Bronchial epithelial cell (primary cell): ENCODE results near the gene PLD5. TPM values are rescaled to one million over a fixed set of nuclear protein-coding genes. Genes with fewer than 3 reads are reported as not detected.

ENCODE experiments used
- DNase-seq: peaks from one replicate; pipeline ENCODE4 v3.0.0-alpha.2; 2010; ENCODE audit warnings: low read depth
- FAIRE-seq: peaks from 2 replicates; lab custom pipeline; 2011; peaks lifted over from hg19 to GRCh38; lab: Jason Lieb, UNC
- H3K27me3 ChIP-seq: 2 replicates; pipeline ENCODE4 v1.5.1; 2011; ENCODE audit warnings: low read length; ENCODE audit not compliant: control insufficient read depth, insufficient read depth
- H3K36me3 ChIP-seq: 2 replicates; pipeline ENCODE4 v1.5.1; 2011; ENCODE audit warnings: low read length; ENCODE audit not compliant: control insufficient read depth, insufficient read depth
- H3K4me3 ChIP-seq: 2 replicates; pipeline ENCODE4 v1.5.1; 2011; ENCODE audit warnings: mild to moderate bottlenecking, low read depth, low read length, control low read depth
- total RNA-seq: library from RNA; depleted of rRNA; stranded (reverse); fragments of >200 nt; gene quantifications from 2 replicates; pipeline ENCODE4 v1.2.1, GENCODE V29; 2014
- TF ChIP-seq, protein P1 (sequence below): IDR thresholded peaks from 2 replicates; pipeline ENCODE4 v1.5.1; 2011; ENCODE audit warnings: mild to moderate bottlenecking, moderate library complexity, low read length, control low read depth, inconsistent platforms; ENCODE audit not compliant: insufficient read depth, severe bottlenecking

Gene PLD5
- total RNA-seq, 1 donor from 2014 or later, result under 0.01 TPM

DNA sequence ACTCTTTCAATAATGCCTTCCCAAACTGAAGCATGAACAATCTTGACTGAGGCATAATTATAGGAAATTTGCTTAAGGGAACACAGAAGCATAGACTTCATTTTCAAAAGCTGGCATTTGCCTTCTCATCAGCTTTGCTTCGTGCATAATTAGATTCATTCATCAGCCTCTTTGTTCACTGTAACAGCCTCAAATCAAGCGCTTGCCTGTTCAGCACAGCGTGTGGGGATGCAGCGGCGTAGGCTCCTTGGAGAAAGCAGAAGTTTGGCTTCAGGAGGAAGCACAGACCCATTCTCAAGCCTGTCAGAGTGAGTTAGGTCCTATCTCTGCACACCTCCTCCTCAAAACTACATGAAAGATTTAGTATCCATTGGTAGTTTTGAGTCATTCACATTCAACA is 279.2 kb downstream of the PLD5 start:
- DNase-seq, result no peak
- no peak for FAIRE-seq
- Histone ChIP-seq H3K4me3 (no peak overlapping the region), H3K36me3 (no peaks in the 10 kb centered on the region), H3K27me3 (no peaks in the 10 kb centered on the region)
- TF ChIP-seq, protein P1, sequence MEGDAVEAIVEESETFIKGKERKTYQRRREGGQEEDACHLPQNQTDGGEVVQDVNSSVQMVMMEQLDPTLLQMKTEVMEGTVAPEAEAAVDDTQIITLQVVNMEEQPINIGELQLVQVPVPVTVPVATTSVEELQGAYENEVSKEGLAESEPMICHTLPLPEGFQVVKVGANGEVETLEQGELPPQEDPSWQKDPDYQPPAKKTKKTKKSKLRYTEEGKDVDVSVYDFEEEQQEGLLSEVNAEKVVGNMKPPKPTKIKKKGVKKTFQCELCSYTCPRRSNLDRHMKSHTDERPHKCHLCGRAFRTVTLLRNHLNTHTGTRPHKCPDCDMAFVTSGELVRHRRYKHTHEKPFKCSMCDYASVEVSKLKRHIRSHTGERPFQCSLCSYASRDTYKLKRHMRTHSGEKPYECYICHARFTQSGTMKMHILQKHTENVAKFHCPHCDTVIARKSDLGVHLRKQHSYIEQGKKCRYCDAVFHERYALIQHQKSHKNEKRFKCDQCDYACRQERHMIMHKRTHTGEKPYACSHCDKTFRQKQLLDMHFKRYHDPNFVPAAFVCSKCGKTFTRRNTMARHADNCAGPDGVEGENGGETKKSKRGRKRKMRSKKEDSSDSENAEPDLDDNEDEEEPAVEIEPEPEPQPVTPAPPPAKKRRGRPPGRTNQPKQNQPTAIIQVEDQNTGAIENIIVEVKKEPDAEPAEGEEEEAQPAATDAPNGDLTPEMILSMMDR, result no peak

DNA sequence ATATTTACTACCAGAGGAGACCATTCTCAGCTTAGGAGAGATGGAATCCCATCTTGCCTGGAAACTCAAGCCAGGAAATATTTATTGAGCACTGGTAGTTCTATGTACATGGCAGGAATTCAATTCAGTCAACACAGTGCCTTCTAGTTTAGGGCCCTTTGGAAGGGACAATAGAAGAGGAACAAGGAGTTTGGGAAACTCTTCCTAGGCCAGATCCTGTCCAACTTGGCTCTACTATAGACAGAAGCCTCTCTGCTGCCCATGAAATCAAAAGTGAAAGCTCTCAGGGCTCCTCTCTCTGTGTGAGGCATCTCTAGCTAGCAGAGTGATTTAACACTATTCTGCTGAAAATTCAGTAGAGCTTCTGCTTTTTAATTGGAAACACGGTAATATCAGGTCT is 281.0 kb downstream of the PLD5 start:
- no peaks in the 10 kb centered on the region for H3K27me3 ChIP-seq
- H3K36me3 ChIP-seq, result no peaks in the 10 kb centered on the region
- DNase-seq (no peak), FAIRE-seq (no peak)
- TF ChIP-seq, protein P1, result no peak
- no peak overlapping the region for H3K4me3 ChIP-seq

DNA sequence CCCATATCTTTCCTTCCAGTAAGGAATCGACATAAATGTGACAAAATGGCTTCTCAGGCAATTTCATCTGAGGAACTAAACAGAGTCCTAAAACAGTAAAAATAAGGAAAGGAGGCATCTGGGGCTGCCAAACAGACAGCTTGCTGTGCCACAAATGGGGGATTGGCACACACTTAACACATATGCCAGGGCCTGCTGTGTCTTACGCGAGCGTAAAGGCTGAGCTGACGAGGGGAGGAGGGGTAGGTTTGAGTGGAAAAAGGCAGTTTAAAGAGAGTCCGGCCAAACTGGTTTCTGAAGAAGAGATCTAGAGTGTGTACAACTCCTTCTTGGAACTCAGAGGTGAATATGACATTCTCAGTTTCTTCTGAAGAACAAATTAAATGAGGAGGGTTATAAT is 281.5 kb downstream of the PLD5 start:
- TF ChIP-seq, protein P1, result no peak
- Histone ChIP-seq H3K27me3 (no peaks in the 10 kb centered on the region), H3K4me3 (no peak overlapping the region), H3K36me3 (no peaks in the 10 kb centered on the region)
- FAIRE-seq (no peak), DNase-seq (no peak)

DNA sequence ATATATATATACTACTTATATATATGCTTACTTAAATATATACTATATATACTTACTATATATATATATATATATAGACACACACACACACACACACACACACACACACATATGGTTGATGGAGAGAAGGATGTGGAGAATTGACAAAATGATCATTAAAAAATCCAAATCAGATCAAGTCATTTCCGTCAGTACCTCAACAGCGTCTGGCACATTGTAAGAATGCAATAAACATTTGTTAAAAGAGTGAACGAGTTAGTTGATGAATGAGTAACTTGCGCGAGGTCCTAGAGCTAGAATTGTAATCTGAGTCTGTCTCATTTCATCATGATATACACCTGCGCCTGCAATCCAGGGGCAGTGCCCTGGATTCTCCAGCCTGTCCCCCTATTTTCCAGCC is 282.6 kb downstream of the PLD5 start:
- no peak for DNase-seq
- Histone ChIP-seq H3K4me3 (no peak overlapping the region), H3K36me3 (no peaks in the 10 kb centered on the region), H3K27me3 (no peaks in the 10 kb centered on the region)
- TF ChIP-seq, protein P1, result no peak
- FAIRE-seq, result no peak

DNA sequence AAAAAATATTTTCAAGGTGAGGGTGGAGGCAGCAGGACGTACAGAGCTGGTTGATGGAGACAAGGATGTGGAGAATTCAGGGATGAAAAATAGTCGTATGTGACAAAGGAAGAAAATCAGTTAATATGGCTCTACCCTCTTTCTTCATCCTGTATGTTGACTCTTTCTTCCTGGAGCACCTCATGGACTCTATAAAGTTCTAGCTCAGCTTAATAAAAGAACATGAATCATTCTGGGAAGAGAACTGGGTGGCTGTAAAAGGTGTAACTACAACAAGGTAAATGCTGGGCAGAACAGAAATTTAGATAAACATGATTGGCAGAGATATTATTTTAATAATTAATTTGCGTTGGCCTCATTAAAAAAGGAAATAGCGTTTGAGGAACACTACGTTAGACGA is 283.8 kb downstream of the PLD5 start:
- DNase-seq, result no peak
- no peak overlapping the region for H3K4me3 ChIP-seq
- no peaks in the 10 kb centered on the region for H3K27me3 ChIP-seq
- no peaks in the 10 kb centered on the region for H3K36me3 ChIP-seq
- TF ChIP-seq, protein P1, result no peak
- no peak for FAIRE-seq

DNA sequence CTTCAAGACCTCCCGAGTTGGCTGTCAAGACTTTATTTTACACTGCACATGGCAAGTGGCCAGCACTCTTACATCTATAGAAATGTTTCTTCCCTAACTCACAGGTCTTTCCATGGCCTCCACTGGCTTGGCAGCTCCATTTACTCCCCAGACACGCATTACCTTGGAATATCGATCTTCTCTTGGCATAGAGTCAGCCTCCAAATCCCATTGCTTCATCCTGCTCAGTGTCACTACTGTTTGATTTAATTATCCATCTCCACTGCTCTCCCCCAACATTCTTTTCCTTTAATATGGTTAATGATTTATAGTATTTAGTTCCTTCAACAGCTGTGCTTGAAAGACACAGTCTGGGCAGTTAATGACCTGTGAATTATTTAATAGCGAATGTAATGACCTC is 284.4 kb downstream of the PLD5 start:
- no peak for DNase-seq
- Histone ChIP-seq H3K27me3 (no peaks in the 10 kb centered on the region), H3K4me3 (no peak overlapping the region), H3K36me3 (no peaks in the 10 kb centered on the region)
- no peak for FAIRE-seq
- TF ChIP-seq, protein P1, result no peak
